ENCODE measurements around the gene IDI1. TPM values are rescaled to one million over a fixed set of nuclear protein-coding genes. Genes with fewer than 3 reads are reported as not detected.

Gene IDI1
- total RNA-seq, 3 donors from 2014 or later = 26.2 to 48.4 (median 45.1) TPM

GRCh38 chr10:996031-996430 is 52.9 kb downstream of the IDI1 start:
- Histone ChIP-seq H3K36me3 (peaks cover 19% of the 10 kb centered on the region), H3K27ac (no peak overlapping the region), H3K4me3 (no peak overlapping the region), H3K9me3 (no peaks in the 10 kb centered on the region), H3K27me3 (no peaks in the 10 kb centered on the region), H3K4me1 (no peaks in the 10 kb centered on the region)
- intact Hi-C loops (cut with DNase I; ENCODE audit: low total_unique reads) = no loop called here
- no peak for DNase-seq (ENCODE audit: low spot score in 2 of 2)
- TF ChIP-seq POLR2AphosphoS5 (IDR thresholded peaks at IDR 0.05) = no peak

- Histone ChIP-seq H3K27ac (no peak overlapping the region), H3K9me3 (no peaks in the 10 kb centered on the region), H3K4me1 (no peaks in the 10 kb centered on the region), H3K4me3 (no peak overlapping the region), H3K27me3 (no peaks in the 10 kb centered on the region), H3K36me3 (peaks cover 19% of the 10 kb centered on the region)
- intact Hi-C loops (cut with DNase I; ENCODE audit: low total_unique reads) = loop anchor here (2.0 kb wide), 1 partner anchor 45 kb away; no protein-coding TSS in a partner anchor
- TF ChIP-seq POLR2A (IDR thresholded peaks at IDR 0.05) = no peak
- TF ChIP-seq CTCF (IDR thresholded peaks at IDR 0.05) = no peak
- no peak for TF ChIP-seq POLR2AphosphoS5 (IDR thresholded peaks at IDR 0.05)
- no peak for DNase-seq (ENCODE audit: low spot score in 2 of 2)
Observed at GRCh38 chr10:995559-995926, 53.4 kb downstream of the IDI1 start.

DNA sequence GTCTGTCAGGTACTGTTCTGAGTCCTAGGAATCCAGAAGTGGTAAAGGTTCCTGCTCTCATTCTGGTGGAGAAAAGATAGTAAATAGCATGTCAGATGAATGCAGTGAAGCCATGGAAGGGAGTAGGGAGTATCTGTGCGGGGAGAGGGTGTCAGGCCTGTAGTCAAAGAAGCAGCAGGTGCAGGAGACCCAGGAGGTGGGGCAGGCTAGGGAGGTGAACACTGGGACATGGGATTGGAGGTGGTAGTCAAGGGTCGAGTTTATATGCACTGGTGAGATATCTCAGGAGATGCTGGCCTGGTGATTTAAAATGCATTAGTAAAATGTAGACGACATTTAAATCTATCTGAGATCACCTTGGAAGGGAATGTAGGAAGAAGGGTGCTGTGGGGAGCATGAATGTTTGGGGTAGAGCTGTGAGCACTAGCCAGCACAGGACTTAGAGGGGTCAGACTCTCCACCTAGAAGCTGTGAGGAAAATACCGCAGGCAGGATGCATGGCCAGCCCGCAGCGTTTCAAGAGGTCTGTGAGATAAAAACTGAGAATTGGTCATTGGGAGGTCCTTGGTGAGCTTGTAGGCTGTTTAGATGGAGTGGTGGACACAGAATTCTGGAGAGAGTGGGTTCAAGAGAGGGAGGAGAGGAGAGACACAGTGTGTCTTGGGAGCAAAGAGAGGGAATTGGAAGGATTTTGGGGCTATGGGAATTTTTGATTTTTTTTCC is 53.9 kb downstream of the IDI1 start:
- intact Hi-C loops (cut with DNase I; ENCODE audit: low total_unique reads) = loop anchor here (2.0 kb wide), 1 partner anchor 46 kb away; no protein-coding TSS in a partner anchor
- Histone ChIP-seq H3K4me1 (no peaks in the 10 kb centered on the region), H3K27me3 (no peaks in the 10 kb centered on the region), H3K9me3 (no peaks in the 10 kb centered on the region), H3K4me3 (no peak overlapping the region), H3K36me3 (peaks cover 19% of the 10 kb centered on the region), H3K27ac (no peak overlapping the region)
- DNase-seq (ENCODE audit: low spot score in 2 of 2) = no peak
- no peak for TF ChIP-seq CTCF (IDR thresholded peaks at IDR 0.05)
- no peak for TF ChIP-seq POLR2A (IDR thresholded peaks at IDR 0.05)
- no peak for TF ChIP-seq POLR2AphosphoS5 (IDR thresholded peaks at IDR 0.05)

- H3K36me3 ChIP-seq = peaks cover 11% of the 10 kb centered on the region
- intact Hi-C loops (cut with DNase I; ENCODE audit: low total_unique reads) = no loop called here
- H3K4me1 ChIP-seq = peaks cover 0 to 7% of the 10 kb centered on the region in 2 donors
- H3K4me3 ChIP-seq = no peak overlapping the region
- no peak for DNase-seq (ENCODE audit: low spot score in 2 of 2)
- H3K27me3 ChIP-seq = no peaks in the 10 kb centered on the region
- H3K9me3 ChIP-seq = no peaks in the 10 kb centered on the region
- TF ChIP-seq POLR2A (IDR thresholded peaks at IDR 0.05) (no peak), CTCF (IDR thresholded peaks at IDR 0.05) (no peak), POLR2AphosphoS5 (IDR thresholded peaks at IDR 0.05) (no peak)
- no peak overlapping the region for H3K27ac ChIP-seq
Observed at GRCh38 chr10:992871-993270, 56.0 kb downstream of the IDI1 start.

DNA sequence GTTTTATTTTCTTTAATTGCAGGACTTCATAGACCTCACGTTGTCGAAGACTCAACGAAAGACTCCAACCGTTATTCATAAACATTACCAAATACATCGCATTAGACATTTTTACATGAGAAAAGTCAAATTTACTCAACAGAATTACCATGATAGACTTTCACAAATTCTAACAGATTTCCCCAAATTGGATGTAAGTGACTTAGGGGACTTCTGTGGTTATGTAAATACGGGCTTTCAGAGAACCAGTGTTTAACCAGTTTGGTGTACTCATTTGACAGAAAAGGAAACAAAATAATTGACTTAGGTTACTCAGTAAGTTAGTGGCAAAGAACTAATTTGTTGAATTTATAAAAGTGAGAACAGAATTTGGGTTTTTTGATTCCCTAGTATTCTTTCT is 56.5 kb downstream of the IDI1 start:
- no peaks in the 10 kb centered on the region for H3K27me3 ChIP-seq
- peaks cover 9% of the 10 kb centered on the region for H3K36me3 ChIP-seq
- H3K4me3 ChIP-seq = no peak overlapping the region
- DNase-seq (ENCODE audit: low spot score in 2 of 2) = no peak
- no peaks in the 10 kb centered on the region for H3K9me3 ChIP-seq
- intact Hi-C loops (cut with DNase I; ENCODE audit: low total_unique reads) = no loop called here
- no peak overlapping the region for H3K27ac ChIP-seq
- H3K4me1 ChIP-seq = peaks cover 0 to 7% of the 10 kb centered on the region in 2 donors
- TF ChIP-seq POLR2AphosphoS5 (IDR thresholded peaks at IDR 0.05) = no peak
- no peak for TF ChIP-seq POLR2A (IDR thresholded peaks at IDR 0.05)
- no peak for TF ChIP-seq CTCF (IDR thresholded peaks at IDR 0.05)
